ENCODE results near the gene BMP5.

BMP5 gene

DNA sequence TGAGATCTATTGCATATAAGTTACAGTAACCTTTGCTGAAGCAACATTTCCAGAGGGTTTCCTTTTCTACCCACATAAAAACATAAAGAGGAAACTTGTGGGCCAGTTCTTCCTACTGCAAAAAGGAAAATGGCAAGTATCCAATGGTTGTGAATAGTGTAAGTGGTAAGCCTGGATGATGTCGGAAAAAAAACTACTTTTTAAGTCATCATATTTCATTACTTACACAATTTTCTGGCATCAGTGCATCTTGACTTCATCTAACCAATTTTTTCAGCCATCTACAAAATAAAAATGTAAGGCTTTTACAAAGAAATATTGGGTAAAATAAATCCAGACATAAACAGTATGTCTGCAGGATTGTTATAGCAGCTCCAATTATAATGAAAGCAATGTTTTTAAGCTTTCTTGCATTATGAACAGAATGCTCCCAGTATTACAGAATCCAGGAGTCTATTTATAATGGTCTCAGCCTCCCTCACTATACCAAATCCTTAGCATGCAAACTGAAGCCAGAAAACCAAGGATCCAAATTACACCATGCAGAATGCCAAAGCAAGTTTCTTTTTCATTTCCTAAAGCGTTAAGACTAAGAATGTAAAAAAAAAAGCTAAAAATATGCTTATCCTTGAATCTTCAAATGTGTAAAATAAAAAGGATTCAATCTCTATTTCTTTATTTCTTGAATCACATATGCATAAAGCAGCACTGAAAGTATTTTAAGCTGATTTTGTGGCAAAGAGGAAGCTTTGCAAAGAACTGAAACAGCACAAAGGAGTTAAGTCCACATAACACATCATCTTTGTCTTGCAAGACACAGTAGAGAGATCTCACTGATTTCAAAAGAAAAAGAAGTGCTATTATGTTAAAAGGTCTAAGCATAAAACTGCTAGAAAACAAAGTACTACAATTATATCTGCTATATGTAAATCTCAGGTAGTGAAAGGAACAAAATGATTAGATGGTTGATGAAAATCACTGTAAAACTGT, 169.6 kb downstream of the BMP5 start:
- DNase-seq = no peak

- no peak for DNase-seq
Measured at GRCh38 chr6:55704421-55704820, 171.0 kb downstream of the BMP5 start.

All from NCI-H510A treated with DMSO at 0.1 percent for 48 hours (cell line).